Measurements from ENCODE around the gene GXYLT2.

Gene GXYLT2

DNA sequence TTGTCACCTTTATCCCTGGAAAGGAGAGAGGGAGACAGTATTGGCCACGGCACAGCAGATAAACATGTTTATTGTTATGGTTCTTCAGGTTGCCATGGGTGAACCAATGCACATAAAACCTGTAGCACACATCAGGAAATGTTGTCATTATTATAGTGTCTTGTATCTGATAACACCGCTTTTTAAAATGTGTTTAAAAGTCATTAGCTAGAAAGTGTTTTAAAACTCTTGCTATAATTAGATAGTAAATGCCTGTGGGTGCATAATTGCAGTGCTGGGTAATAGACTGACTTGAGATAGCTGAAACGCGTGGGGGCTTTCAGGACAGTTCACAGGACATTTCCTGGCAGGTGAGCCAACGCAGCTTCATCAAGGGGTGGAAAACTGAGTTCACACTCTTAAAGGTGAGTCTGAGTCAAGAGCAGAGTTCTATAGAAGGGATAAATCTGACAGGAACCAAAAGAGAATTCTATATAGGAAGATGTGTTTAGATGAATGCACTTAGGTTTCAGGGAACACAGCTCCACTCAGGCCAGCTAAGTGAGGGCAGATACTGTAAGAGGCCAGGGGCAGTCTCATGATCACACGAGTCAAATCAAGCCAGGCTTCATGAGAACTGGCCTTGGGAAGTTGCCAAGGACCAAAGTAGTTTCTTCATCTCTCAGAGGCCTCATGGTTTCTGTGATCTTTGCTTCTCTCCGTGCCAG lies 73.1 kb downstream of the GXYLT2 start:
- Histone ChIP-seq H3K27ac (ENCODE audit: low read length) (no peak overlapping the region), H3K9ac (ENCODE audit: low read length) (no peak overlapping the region)

DNA sequence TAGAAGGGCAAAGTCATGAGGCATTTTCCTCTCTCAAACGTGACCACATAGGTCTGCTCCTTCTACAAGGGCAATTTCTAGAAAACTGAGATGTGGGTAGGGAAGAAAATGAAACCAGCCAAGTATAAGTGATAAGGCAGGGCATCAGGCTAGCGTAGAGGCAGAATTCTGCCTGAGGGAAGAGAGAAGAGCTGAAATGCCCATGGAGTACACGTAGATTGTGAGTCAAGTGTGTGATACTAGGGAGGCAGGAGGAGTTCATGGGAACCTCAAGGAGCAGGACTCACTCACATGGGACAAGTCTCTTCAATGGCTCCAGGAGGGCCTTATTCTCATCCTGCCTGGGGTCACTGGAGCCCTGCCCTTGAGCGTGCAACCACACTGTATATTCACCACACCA lies 73.9 kb downstream of the GXYLT2 start:
- TF ChIP-seq, protein P1, sequence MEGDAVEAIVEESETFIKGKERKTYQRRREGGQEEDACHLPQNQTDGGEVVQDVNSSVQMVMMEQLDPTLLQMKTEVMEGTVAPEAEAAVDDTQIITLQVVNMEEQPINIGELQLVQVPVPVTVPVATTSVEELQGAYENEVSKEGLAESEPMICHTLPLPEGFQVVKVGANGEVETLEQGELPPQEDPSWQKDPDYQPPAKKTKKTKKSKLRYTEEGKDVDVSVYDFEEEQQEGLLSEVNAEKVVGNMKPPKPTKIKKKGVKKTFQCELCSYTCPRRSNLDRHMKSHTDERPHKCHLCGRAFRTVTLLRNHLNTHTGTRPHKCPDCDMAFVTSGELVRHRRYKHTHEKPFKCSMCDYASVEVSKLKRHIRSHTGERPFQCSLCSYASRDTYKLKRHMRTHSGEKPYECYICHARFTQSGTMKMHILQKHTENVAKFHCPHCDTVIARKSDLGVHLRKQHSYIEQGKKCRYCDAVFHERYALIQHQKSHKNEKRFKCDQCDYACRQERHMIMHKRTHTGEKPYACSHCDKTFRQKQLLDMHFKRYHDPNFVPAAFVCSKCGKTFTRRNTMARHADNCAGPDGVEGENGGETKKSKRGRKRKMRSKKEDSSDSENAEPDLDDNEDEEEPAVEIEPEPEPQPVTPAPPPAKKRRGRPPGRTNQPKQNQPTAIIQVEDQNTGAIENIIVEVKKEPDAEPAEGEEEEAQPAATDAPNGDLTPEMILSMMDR (IDR thresholded peaks at IDR 0.05; ENCODE audit: low read depth, low read length): no peak
- Histone ChIP-seq H3K36me3 (replicated peaks; ENCODE audit: low read depth, low read length) (no peaks in the 10 kb centered on the region), H3K27ac (ENCODE audit: low read length) (no peak overlapping the region), H3K9me3 (ENCODE audit: insufficient read depth, low read length) (no peaks in the 10 kb centered on the region), H4K20me1 (ENCODE audit: insufficient read depth, low read length) (no peaks in the 10 kb centered on the region), H2AFZ (ENCODE audit: low read depth, low read length) (no peak overlapping the region), H3K4me1 (ENCODE audit: low read length) (peaks cover 13% of the 10 kb centered on the region), H3K4me2 (ENCODE audit: low read length) (no peak overlapping the region), H3K4me3 (ENCODE audit: low read length) (no peak overlapping the region), H3K9ac (ENCODE audit: low read length) (no peak overlapping the region), H3K27me3 (ENCODE audit: low read depth, low read length) (no peaks in the 10 kb centered on the region), H3K79me2 (ENCODE audit: low read length) (no peaks in the 10 kb centered on the region)

More for the DNA sequence above, 73.1 kb downstream of the GXYLT2 start:
- H3K4me1 ChIP-seq (ENCODE audit: low read length): peaks cover 15% of the 10 kb centered on the region
- no peaks in the 10 kb centered on the region for H3K36me3 ChIP-seq (replicated peaks; ENCODE audit: low read depth, low read length)
- no peaks in the 10 kb centered on the region for H4K20me1 ChIP-seq (ENCODE audit: insufficient read depth, low read length)
- H3K4me2 ChIP-seq (ENCODE audit: low read length): no peak overlapping the region
- H2AFZ ChIP-seq (ENCODE audit: low read depth, low read length): no peak overlapping the region
- no peaks in the 10 kb centered on the region for H3K79me2 ChIP-seq (ENCODE audit: low read length)
- no peaks in the 10 kb centered on the region for H3K9me3 ChIP-seq (ENCODE audit: insufficient read depth, low read length)
- H3K4me3 ChIP-seq (ENCODE audit: low read length): no peak overlapping the region
- TF ChIP-seq, protein P1 (IDR thresholded peaks at IDR 0.05; ENCODE audit: low read depth, low read length): no peak
- TF ChIP-seq EZH2phosphoT487 (IDR thresholded peaks at IDR 0.05; ENCODE audit: low read depth): no peak
- H3K27me3 ChIP-seq (ENCODE audit: low read depth, low read length): no peaks in the 10 kb centered on the region

DNA sequence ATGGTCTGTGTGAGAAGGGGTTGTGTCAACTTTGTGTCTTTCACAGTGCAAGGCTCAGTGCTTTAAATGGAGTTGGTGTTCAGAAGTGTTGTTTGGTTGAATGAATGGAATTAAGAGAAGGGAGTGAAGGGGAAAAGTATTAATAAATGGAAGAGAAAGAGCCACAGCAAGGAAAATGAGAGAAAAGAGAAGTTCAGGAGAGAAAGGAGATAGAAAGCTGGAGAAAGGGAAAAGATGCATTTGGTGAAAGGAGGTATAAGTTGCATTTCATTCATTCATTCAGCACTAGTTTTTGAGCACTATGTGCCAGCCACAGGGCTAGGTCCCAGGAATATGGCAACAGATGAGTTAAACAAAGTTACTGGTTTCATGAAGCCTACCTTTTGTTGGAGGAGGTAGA lies 74.5 kb downstream of the GXYLT2 start:
- no peak overlapping the region for H3K4me2 ChIP-seq (ENCODE audit: low read length)

DNA sequence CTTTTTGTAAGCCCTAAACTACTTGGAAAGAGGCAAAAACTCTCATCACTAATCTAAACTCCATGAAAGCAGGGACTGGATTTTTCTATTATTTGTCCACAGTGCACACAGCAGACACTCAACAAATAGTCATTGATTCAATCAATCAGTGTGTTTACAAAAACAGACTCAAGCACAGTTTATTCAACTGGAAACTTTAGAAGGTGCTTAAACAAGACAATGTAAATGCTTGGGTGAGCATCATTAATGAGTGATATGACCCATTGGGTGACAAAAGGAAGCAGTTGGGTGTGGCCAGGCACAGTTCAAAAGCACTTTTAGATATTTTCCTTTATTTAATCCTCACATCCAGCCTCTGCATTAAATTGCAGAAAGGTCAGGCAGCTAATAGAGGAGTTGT lies 76.8 kb downstream of the GXYLT2 start:
- Histone ChIP-seq H3K4me3 (ENCODE audit: low read length) (no peak overlapping the region), H3K79me2 (ENCODE audit: low read length) (no peaks in the 10 kb centered on the region), H3K27me3 (ENCODE audit: low read depth, low read length) (no peaks in the 10 kb centered on the region), H3K36me3 (replicated peaks; ENCODE audit: low read depth, low read length) (no peaks in the 10 kb centered on the region), H3K4me1 (ENCODE audit: low read length) (peaks cover 5% of the 10 kb centered on the region; the same call in 1 of the 2 replicates), H4K20me1 (ENCODE audit: insufficient read depth, low read length) (no peaks in the 10 kb centered on the region), H3K4me2 (ENCODE audit: low read length) (no peak overlapping the region), H3K9me3 (ENCODE audit: insufficient read depth, low read length) (no peaks in the 10 kb centered on the region), H2AFZ (ENCODE audit: low read depth, low read length) (no peak overlapping the region), H3K27ac (ENCODE audit: low read length) (no peak overlapping the region), H3K9ac (ENCODE audit: low read length) (no peak overlapping the region)
- TF ChIP-seq, protein P1 (IDR thresholded peaks at IDR 0.05; ENCODE audit: low read depth, low read length): no peak

More for the DNA sequence above, 74.5 kb downstream of the GXYLT2 start:
- Histone ChIP-seq H3K27ac (ENCODE audit: low read length) (no peak overlapping the region), H3K4me1 (ENCODE audit: low read length) (peaks cover 13% of the 10 kb centered on the region), H3K27me3 (ENCODE audit: low read depth, low read length) (no peaks in the 10 kb centered on the region), H3K79me2 (ENCODE audit: low read length) (no peaks in the 10 kb centered on the region), H3K36me3 (replicated peaks; ENCODE audit: low read depth, low read length) (no peaks in the 10 kb centered on the region), H3K9me3 (ENCODE audit: insufficient read depth, low read length) (no peaks in the 10 kb centered on the region), H2AFZ (ENCODE audit: low read depth, low read length) (no peak overlapping the region), H4K20me1 (ENCODE audit: insufficient read depth, low read length) (no peaks in the 10 kb centered on the region), H3K4me3 (ENCODE audit: low read length) (no peak overlapping the region), H3K9ac (ENCODE audit: low read length) (no peak overlapping the region)
- no peak for TF ChIP-seq EZH2phosphoT487 (IDR thresholded peaks at IDR 0.05; ENCODE audit: low read depth)
- TF ChIP-seq, protein P1 (IDR thresholded peaks at IDR 0.05; ENCODE audit: low read depth, low read length): no peak

Data from OCI-LY3 (cell line).